PC-3 (cell line): ENCODE data around the gene STK11. TPM values are rescaled to one million over a fixed set of nuclear protein-coding genes. Genes with fewer than 3 reads are reported as not detected.
A peak's percentile ranks its signal among the peaks of the same experiment; 100 is the strongest.

ENCODE experiments used
- ATAC-seq: fragments of 200-7000 bp; cut with Tn5 transposase; 2 replicates; pipeline ENCODE4 v1.9.1; 2020; ENCODE audit warnings: mild to moderate bottlenecking, moderate library complexity
- BruUV-seq: library from RNA; stranded (reverse); fragments of 400-500 nt; replicated peaks from 2 replicates; lab custom pipeline; 2021; lab: Mats Ljungman, UMichigan
- CTCF ChIA-PET: fragments of 300-600 bp; sonication (Branson Sonifier 250); formaldehyde crosslinking; loops from one replicate; lab custom pipeline; 2022; ENCODE audit warnings: antibody characterized with exemption; lab: Charles Lee
- POLR2A ChIA-PET: fragments of 300-600 bp; sonication (Branson Sonifier 250); formaldehyde crosslinking; loops from one replicate; lab custom pipeline; 2022; ENCODE audit warnings: antibody characterized with exemption; ENCODE audit not compliant: unreplicated experiment; lab: Charles Lee
- DNase-seq: peaks from one replicate; pipeline ENCODE4 v3.0.0-alpha.2; 2015
- H2AFZ ChIP-seq: fragments of 300-600 bp; sonication (generic); 2 replicates; pipeline ENCODE4 v1.6.0; 2016; ENCODE audit warnings: antibody characterized with exemption, low read length
- H3F3A ChIP-seq: fragments of 300-600 bp; sonication (generic); one replicate; pipeline ENCODE4 v1.6.0; 2017; ENCODE audit warnings: antibody characterized with exemption, low read length, control low read depth, mild to moderate bottlenecking; ENCODE audit not compliant: unreplicated experiment
- H3K27ac ChIP-seq: fragments of 300-600 bp; sonication (generic); 2 replicates; pipeline ENCODE4 v1.5.1; 2016; ENCODE audit warnings: mild to moderate bottlenecking, low read length
- H3K27me3 ChIP-seq: fragments of 300-600 bp; sonication (generic); 2 replicates; pipeline ENCODE4 v1.6.1; 2016; ENCODE audit warnings: low read length, mixed read lengths
- H3K36me3 ChIP-seq: fragments of 300-600 bp; sonication (generic); 2 replicates; pipeline ENCODE4 v1.6.1; 2016; ENCODE audit warnings: low read depth, mixed run types, low read length, mixed read lengths
- H3K4me1 ChIP-seq: fragments of 300-600 bp; sonication (generic); 2 replicates; pipeline ENCODE4 v1.5.1; 2016; ENCODE audit warnings: low read length; ENCODE audit not compliant: insufficient read depth
- H3K4me2 ChIP-seq: fragments of 300-600 bp; sonication (generic); 2 replicates; pipeline ENCODE4 v1.6.0; 2016; ENCODE audit warnings: low read length
- H3K4me3 ChIP-seq: fragments of 300-600 bp; sonication (generic); 2 replicates; pipeline ENCODE4 v1.5.1; 2016; ENCODE audit warnings: mild to moderate bottlenecking, low read length, mixed read lengths
- H3K79me2 ChIP-seq: fragments of 300-600 bp; sonication (generic); 2 replicates; pipeline ENCODE4 v1.6.1; 2017; ENCODE audit warnings: low read length, mixed read lengths
- H3K9ac ChIP-seq: fragments of 300-600 bp; sonication (generic); 2 replicates; pipeline ENCODE4 v1.6.0; 2016; ENCODE audit warnings: mild to moderate bottlenecking, low read length
- H3K9me2 ChIP-seq: fragments of 300-600 bp; sonication (generic); replicated peaks from 2 replicates; pipeline ENCODE4 v1.6.1; 2016; ENCODE audit warnings: mixed run types, low read length, mixed read lengths
- H3K9me3 ChIP-seq: fragments of 300-600 bp; sonication (generic); 2 replicates; pipeline ENCODE4 v1.6.1; 2016; ENCODE audit warnings: low read length, mixed read lengths
- H4K20me1 ChIP-seq: fragments of 300-600 bp; sonication (generic); 2 replicates; pipeline ENCODE4 v1.6.1; 2016; ENCODE audit warnings: low read length, mixed read lengths
- CTCF ChIP-seq: fragments of 300-600 bp; sonication (generic); conservative IDR thresholded peaks from 2 replicates; pipeline ENCODE4 v1.5.1; 2017; ENCODE audit warnings: antibody characterized with exemption, low read depth, mild to moderate bottlenecking, low read length
- EZH2 ChIP-seq: fragments of 300-600 bp; sonication (generic); IDR thresholded peaks from one replicate; pipeline ENCODE4 v1.6.1; 2017; ENCODE audit warnings: antibody characterized with exemption, mild to moderate bottlenecking, low read length; ENCODE audit not compliant: unreplicated experiment
- EZH2phosphoT487 ChIP-seq: fragments of 300-600 bp; sonication (generic); IDR thresholded peaks from 2 replicates; pipeline ENCODE4 v1.6.1; 2018; ENCODE audit warnings: mild to moderate bottlenecking, antibody characterized with exemption, low read length, borderline replicate concordance
- intact Hi-C: fragments of 100-400 bp; cut with micrococcal nuclease; formaldehyde crosslinking; loops from 2 replicates; pipeline ENCODE4 v1.9.0; 2023
- total RNA-seq: library from RNA; depleted of rRNA; stranded (reverse); fragments of >200 nt; gene quantifications from 2 replicates; pipeline ENCODE4 v1.2.3, GENCODE V29; 2014

The STK11 gene
- total RNA-seq, 1 experiment from 2014 or later = 82.4 TPM

- TF ChIP-seq EZH2 (no peak), CTCF (peak; percentile 61)
- H3K4me2 ChIP-seq = peak overlapping the region; percentile 62
- POLR2A ChIA-PET = no interaction called here
- no peaks in the 10 kb centered on the region for H3F3A ChIP-seq
- BruUV-seq = no TSS peak
- H3K9ac ChIP-seq = no peak overlapping the region
- H3K36me3 ChIP-seq = no peaks in the 10 kb centered on the region
- DNase-seq = peak; percentile 80
- H3K9me2 ChIP-seq = no peaks in the 10 kb centered on the region
- no peaks in the 10 kb centered on the region for H3K27me3 ChIP-seq
- no peaks in the 10 kb centered on the region for H3K9me3 ChIP-seq
- H3K4me3 ChIP-seq = peak overlapping the region; percentile 55
- no peak overlapping the region for H3K27ac ChIP-seq
- no peaks in the 10 kb centered on the region for H4K20me1 ChIP-seq
- CTCF ChIA-PET = no interaction called here
- intact Hi-C loops = no loop called here
- peak; percentile 15 for ATAC-seq
- peaks cover 42% of the 10 kb centered on the region for H3K79me2 ChIP-seq
- peaks cover 24% of the 10 kb centered on the region for H3K4me1 ChIP-seq
- no peak overlapping the region; the same call in 1 of the 2 replicates for H2AFZ ChIP-seq
Observed at GRCh38 chr19:1239796-1240737, 34.5 kb downstream of the STK11 start.

GRCh38 chr19:1240925-1241324 lies 35.3 kb downstream of the STK11 start:
- no TSS peak for BruUV-seq
- no peaks in the 10 kb centered on the region for H4K20me1 ChIP-seq
- TF ChIP-seq CTCF (no peak), EZH2 (no peak), EZH2phosphoT487 (no peak)
- no peaks in the 10 kb centered on the region for H3K27me3 ChIP-seq
- POLR2A ChIA-PET = no interaction called here
- H3K9ac ChIP-seq = 0 out of 2 replicates have a peak overlapping the region, but pooled peaks have one; percentile 15
- DNase-seq (no peak), ATAC-seq (no peak)
- peaks cover 44% of the 10 kb centered on the region for H3K79me2 ChIP-seq
- no peak overlapping the region for H3K27ac ChIP-seq
- no peaks in the 10 kb centered on the region for H3K9me3 ChIP-seq
- no peaks in the 10 kb centered on the region for H3K36me3 ChIP-seq
- H2AFZ ChIP-seq = peak overlapping the region; percentile 63
- H3K9me2 ChIP-seq = no peaks in the 10 kb centered on the region
- H3K4me3 ChIP-seq = peak overlapping the region; percentile 86
- no peaks in the 10 kb centered on the region for H3F3A ChIP-seq
- peaks cover 28% of the 10 kb centered on the region for H3K4me1 ChIP-seq
- H3K4me2 ChIP-seq = peak overlapping the region; percentile 84
- CTCF ChIA-PET = no interaction called here
- intact Hi-C loops = no loop called here
